Mesenchymal stem cell (in vitro differentiated cells and primary cell): ENCODE results near the gene KLK13.

Experiments
- DNase-seq: peaks from one replicate; pipeline ENCODE4 v3.0.0-alpha.2; 2013
- H2AFZ ChIP-seq: one replicate; pipeline ENCODE4 v1.6.1; 2013; ENCODE audit warnings: low read depth, mild to moderate bottlenecking, control low read depth, inconsistent platforms, low read length, moderate library complexity
- H2AK5ac ChIP-seq: 2 replicates; pipeline ENCODE4 v1.6.1; 2013; ENCODE audit warnings: low read length, moderate library complexity, mild to moderate bottlenecking, inconsistent platforms; ENCODE audit not compliant: severe bottlenecking
- H2BK120ac ChIP-seq: one replicate; pipeline ENCODE4 v1.6.1; 2013; ENCODE audit warnings: low read depth, mild to moderate bottlenecking, inconsistent platforms, low read length, moderate library complexity
- H2BK12ac ChIP-seq, 2 experiments: one replicate each; pipeline ENCODE4 v1.6.1; 2013; ENCODE audit warnings: inconsistent platforms in 2 of 2, low read length in 2 of 2, mild to moderate bottlenecking in 2 of 2, moderate library complexity in 2 of 2, control low read depth in 1 of 2
- H2BK15ac ChIP-seq: one replicate; pipeline ENCODE4 v1.6.1; 2013; ENCODE audit warnings: mild to moderate bottlenecking, low read depth, inconsistent platforms; ENCODE audit not compliant: poor library complexity, severe bottlenecking
- H2BK5ac ChIP-seq: 2 replicates; pipeline ENCODE4 v1.6.1; 2013; ENCODE audit warnings: low read depth, mild to moderate bottlenecking, low read length, control low read depth, inconsistent platforms; ENCODE audit not compliant: poor library complexity, severe bottlenecking
- H3K14ac ChIP-seq, 2 experiments: one replicate each; pipeline ENCODE4 v1.6.1; 2013; ENCODE audit warnings: inconsistent platforms in 2 of 2, low read length in 2 of 2, control low read depth in 1 of 2, mild to moderate bottlenecking in 1 of 2, moderate library complexity in 1 of 2
- H3K18ac ChIP-seq, 2 experiments: one replicate each; pipeline ENCODE4 v1.6.1; 2013; ENCODE audit warnings: inconsistent platforms in 2 of 2, low read length in 2 of 2, control low read depth in 1 of 2, low read depth in 1 of 2, mild to moderate bottlenecking in 1 of 2
- H3K23ac ChIP-seq, 2 experiments: one replicate each; pipeline ENCODE4 v1.6.1; 2013; ENCODE audit warnings: inconsistent platforms in 2 of 2, low read length in 2 of 2, mild to moderate bottlenecking in 2 of 2, moderate library complexity in 2 of 2, control low read depth in 1 of 2
- H3K27ac ChIP-seq: 2 replicates; pipeline ENCODE4 v1.5.1; 2013; ENCODE audit warnings: mild to moderate bottlenecking, moderate library complexity, low read length, control low read depth, inconsistent platforms; ENCODE audit not compliant: poor library complexity, severe bottlenecking
- H3K27me3 ChIP-seq, 2 experiments: 2 replicates each; pipeline versions ENCODE4 v1.6.1 to v1.7.0; 2013; ENCODE audit warnings: low read length in 2 of 2, mild to moderate bottlenecking in 2 of 2, moderate library complexity in 2 of 2, control low read depth in 1 of 2, inconsistent platforms in 1 of 2; ENCODE audit not compliant: control insufficient read depth in 1 of 2, insufficient read depth in 1 of 2
- H3K36me3 ChIP-seq, 2 experiments: 2 replicates each; pipeline versions ENCODE4 v1.6.1 to v1.7.0; 2013; ENCODE audit warnings: low read length in 2 of 2, control low read depth in 1 of 2, inconsistent platforms in 1 of 2, low read depth in 1 of 2, mild to moderate bottlenecking in 1 of 2; ENCODE audit not compliant: insufficient read depth in 2 of 2, control insufficient read depth in 1 of 2
- H3K4ac ChIP-seq, 2 experiments: one replicate each; pipeline ENCODE4 v1.6.1; 2013; ENCODE audit warnings: inconsistent platforms in 2 of 2, low read length in 2 of 2, mild to moderate bottlenecking in 2 of 2, moderate library complexity in 2 of 2, control low read depth in 1 of 2, low read depth in 1 of 2
- H3K4me1 ChIP-seq: 2 replicates; pipeline ENCODE4 v1.6.1; 2013; ENCODE audit warnings: low read depth, low read length, control low read depth; ENCODE audit not compliant: control insufficient read depth, insufficient read depth
- H3K4me2 ChIP-seq: 2 replicates; pipeline ENCODE4 v1.6.1; 2013; ENCODE audit warnings: low read length, mild to moderate bottlenecking, inconsistent platforms; ENCODE audit not compliant: poor library complexity, severe bottlenecking
- H3K4me3 ChIP-seq, 2 experiments: 2 replicates each; pipeline versions ENCODE4 v1.5.1 to v1.7.0; 2013; ENCODE audit warnings: low read length in 2 of 2, mild to moderate bottlenecking in 2 of 2, control low read depth in 1 of 2, low read depth in 1 of 2; ENCODE audit not compliant: insufficient read depth in 1 of 2
- H3K79me1 ChIP-seq: replicated peaks from 2 replicates; pipeline ENCODE4 v1.6.1; 2013; ENCODE audit warnings: mild to moderate bottlenecking, control low read depth, low read length, inconsistent platforms; ENCODE audit not compliant: poor library complexity, severe bottlenecking
- H3K9ac ChIP-seq: 2 replicates; pipeline ENCODE4 v1.7.0; 2013; ENCODE audit warnings: mild to moderate bottlenecking, low read length, moderate library complexity
- H3K9me3 ChIP-seq: 2 replicates; pipeline ENCODE4 v1.7.0; 2013; ENCODE audit warnings: mild to moderate bottlenecking, low read length; ENCODE audit not compliant: control insufficient read depth
- H4K8ac ChIP-seq: one replicate; pipeline ENCODE4 v1.6.1; 2013; ENCODE audit warnings: inconsistent platforms, mild to moderate bottlenecking, low read length, moderate library complexity
- H4K91ac ChIP-seq: one replicate; pipeline ENCODE4 v1.6.1; 2013; ENCODE audit warnings: mild to moderate bottlenecking, low read length, inconsistent platforms
- WGBS: methylation state at CpG from one replicate; pipeline ENCODE4 v1.1.7; 2013; ENCODE audit warnings: mixed read lengths; 5-methylcytosine and 5-hydroxymethylcytosine counted together

The KLK13 gene

DNA sequence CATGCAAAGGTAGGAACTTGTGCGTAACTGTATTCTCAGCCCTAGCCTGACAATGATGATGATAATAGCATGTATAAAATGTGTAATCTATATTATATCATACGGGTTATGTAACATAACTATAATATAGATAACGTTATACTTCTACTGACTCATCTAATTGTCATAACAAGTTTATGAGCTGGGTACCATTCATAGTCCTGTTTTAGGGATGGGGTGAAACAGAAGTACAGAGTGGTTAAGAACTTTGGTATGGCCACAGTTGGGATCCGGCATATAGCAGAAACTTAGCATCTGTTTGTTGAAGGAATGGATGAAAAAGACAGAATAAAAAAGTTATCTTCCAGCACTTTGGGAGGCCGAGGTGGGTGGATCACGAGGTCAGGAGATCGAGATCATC is 38.1 kb upstream of the KLK13 start:
- Histone ChIP-seq H3K79me1 (peaks cover 45% of the 10 kb centered on the region), H3K4ac (no peak overlapping the region), H3K9me3 (no peaks in the 10 kb centered on the region), H2AFZ (no peak overlapping the region), H4K91ac (no peak overlapping the region), H3K18ac (no peak overlapping the region), H3K4me1 (peaks cover 7% of the 10 kb centered on the region), H2AK5ac (no peak overlapping the region), H2BK15ac (no peak overlapping the region), H2BK5ac (no peak overlapping the region), H3K27me3 (no peaks in the 10 kb centered on the region), H3K4me2 (no peak overlapping the region), H4K8ac (no peak overlapping the region), H3K9ac (no peak overlapping the region), H3K4me3 (no peak overlapping the region), H2BK12ac (no peak overlapping the region), H3K14ac (no peak overlapping the region), H3K23ac (no peak overlapping the region), H3K27ac (no peak overlapping the region), H2BK120ac (no peak overlapping the region), H3K36me3 (peaks cover 48 to 58% of the 10 kb centered on the region in 2 experiments)
- 100% methylated on average over 5 of the region's 7 CpGs for WGBS
- no peak for DNase-seq

DNA sequence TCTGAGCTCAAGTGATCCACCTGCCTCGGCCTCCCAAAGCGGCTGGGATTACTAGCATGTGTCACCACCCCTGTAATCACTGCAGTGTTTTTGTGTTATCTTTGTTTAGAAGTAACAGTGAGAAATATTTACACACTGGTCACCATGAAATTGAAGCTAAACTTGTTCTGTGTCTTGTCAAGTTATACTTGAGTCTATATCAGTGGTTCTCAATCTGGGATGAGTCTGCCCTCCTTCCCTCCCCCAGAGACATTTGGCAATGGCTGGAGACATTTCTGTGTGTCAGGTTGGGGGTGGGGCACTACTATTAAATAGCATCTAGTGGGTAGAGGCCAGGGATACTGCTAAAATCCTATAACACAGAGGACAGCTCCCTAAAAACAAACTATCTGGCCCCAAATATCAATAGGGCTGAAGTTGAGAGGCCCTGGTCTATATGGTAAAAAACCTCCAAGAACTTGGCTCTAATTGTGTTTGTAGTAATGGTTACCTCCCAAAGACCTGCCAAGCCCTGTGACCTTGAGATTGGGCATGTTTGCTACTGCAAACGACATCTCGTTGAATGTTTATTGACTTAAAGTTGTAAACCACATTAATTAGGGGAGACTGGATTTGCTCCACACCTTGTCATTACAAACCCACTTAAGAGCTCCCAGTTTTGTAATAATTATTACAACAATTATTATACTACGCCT is 36.4 kb upstream of the KLK13 start:
- Histone ChIP-seq H2BK120ac (no peak overlapping the region), H3K4me3 (no peak overlapping the region), H3K27me3 (no peaks in the 10 kb centered on the region), H3K79me1 (peaks cover 46% of the 10 kb centered on the region), H3K4me1 (no peaks in the 10 kb centered on the region), H4K91ac (no peak overlapping the region), H3K36me3 (peaks cover 51 to 62% of the 10 kb centered on the region in 2 experiments), H3K23ac (no peak overlapping the region), H2BK5ac (no peak overlapping the region), H2BK15ac (no peak overlapping the region), H2AFZ (no peak overlapping the region), H4K8ac (no peak overlapping the region), H3K9me3 (no peaks in the 10 kb centered on the region), H3K9ac (peak overlapping the region; percentile 6), H3K4me2 (no peak overlapping the region), H3K4ac (no peak overlapping the region), H2AK5ac (no peak overlapping the region), H3K18ac (no peak overlapping the region), H2BK12ac (no peak overlapping the region), H3K14ac (no peak overlapping the region), H3K27ac (no peak overlapping the region)
- 43% methylated on average over 4 of the region's 5 CpGs for WGBS
- peak; percentile 40 for DNase-seq

DNA sequence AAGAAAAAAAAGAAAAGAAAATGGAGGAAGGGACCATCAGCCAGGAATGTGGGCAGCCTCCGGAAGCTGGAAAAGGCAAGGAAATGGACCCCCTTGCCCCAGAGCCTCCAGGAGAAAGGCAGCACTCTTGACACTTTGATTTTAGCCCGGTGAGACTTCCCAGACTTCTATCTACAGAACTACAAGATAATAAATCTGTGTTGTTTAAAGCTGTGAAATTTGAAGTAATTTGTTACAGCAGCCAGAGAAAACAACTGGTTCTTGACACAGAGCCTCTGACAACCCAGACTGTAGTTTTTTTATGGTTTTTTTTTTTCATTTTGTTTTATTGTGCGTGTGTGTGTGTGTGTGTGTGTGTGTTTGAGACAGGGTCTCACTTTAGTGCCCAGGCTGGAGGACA is 35.7 kb upstream of the KLK13 start:
- no peak overlapping the region for H2BK15ac ChIP-seq
- H3K18ac ChIP-seq = no peak overlapping the region
- H3K36me3 ChIP-seq = peaks cover 50 to 58% of the 10 kb centered on the region in 2 experiments
- H2AFZ ChIP-seq = no peak overlapping the region
- no peak overlapping the region for H2BK120ac ChIP-seq
- no peak overlapping the region for H3K27ac ChIP-seq
- no peak overlapping the region for H3K9ac ChIP-seq
- no peak overlapping the region for H2BK5ac ChIP-seq
- DNase-seq = no peak
- no peak overlapping the region for H2AK5ac ChIP-seq
- peaks cover 41% of the 10 kb centered on the region for H3K79me1 ChIP-seq
- no peak overlapping the region for H3K4me3 ChIP-seq
- no peak overlapping the region for H3K23ac ChIP-seq
- no peaks in the 10 kb centered on the region for H3K4me1 ChIP-seq
- H3K9me3 ChIP-seq = no peaks in the 10 kb centered on the region
- 44% methylated on average over 1 of the region's 3 CpGs for whole genome bisulfite sequencing
- no peak overlapping the region for H4K91ac ChIP-seq
- no peak overlapping the region for H3K14ac ChIP-seq
- no peak overlapping the region for H4K8ac ChIP-seq
- no peaks in the 10 kb centered on the region for H3K27me3 ChIP-seq
- no peak overlapping the region for H3K4me2 ChIP-seq
- no peak overlapping the region for H3K4ac ChIP-seq
- no peak overlapping the region for H2BK12ac ChIP-seq

DNA sequence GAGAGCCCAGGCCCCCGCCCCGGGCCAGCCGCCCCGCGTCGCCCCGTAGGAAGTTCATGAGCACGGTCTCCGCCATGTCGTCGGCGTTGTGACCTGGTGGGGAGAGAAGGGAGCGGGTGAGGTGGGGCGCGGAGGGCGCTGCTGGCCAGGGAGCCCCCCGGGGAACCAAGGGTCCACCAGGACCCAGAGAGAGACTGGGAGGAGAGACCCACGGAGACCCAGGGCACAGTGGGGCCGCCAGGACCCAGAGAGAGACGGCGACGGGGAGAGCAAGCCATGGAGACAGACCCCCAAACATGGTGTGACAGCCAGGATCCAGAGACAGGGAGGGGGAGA is 34.1 kb upstream of the KLK13 start:
- no peak overlapping the region for H3K4me3 ChIP-seq
- no peak overlapping the region for H3K27ac ChIP-seq
- H3K27me3 ChIP-seq = no peaks in the 10 kb centered on the region
- no peak overlapping the region for H2AK5ac ChIP-seq
- no peak overlapping the region for H2BK120ac ChIP-seq
- no peak overlapping the region for H2BK12ac ChIP-seq
- H3K36me3 ChIP-seq = peaks cover 42 to 54% of the 10 kb centered on the region in 2 experiments
- no peak overlapping the region for H3K18ac ChIP-seq
- H3K23ac ChIP-seq = no peak overlapping the region
- peaks cover under 1% of the 10 kb centered on the region for H3K4me1 ChIP-seq
- no peak overlapping the region for H2BK15ac ChIP-seq
- DNase-seq = no peak
- WGBS = 98% methylated on average over 21 of the region's 22 CpGs
- no peak overlapping the region for H3K14ac ChIP-seq
- H2AFZ ChIP-seq = no peak overlapping the region
- H4K8ac ChIP-seq = no peak overlapping the region
- no peak overlapping the region for H3K9ac ChIP-seq
- no peak overlapping the region for H2BK5ac ChIP-seq
- peaks cover 28% of the 10 kb centered on the region for H3K79me1 ChIP-seq
- H4K91ac ChIP-seq = no peak overlapping the region
- H3K9me3 ChIP-seq = no peaks in the 10 kb centered on the region
- no peak overlapping the region for H3K4me2 ChIP-seq
- no peak overlapping the region for H3K4ac ChIP-seq
